Peyer's patch (tissue), 4 donors: ENCODE data around the gene C1orf50. TPM values are rescaled to one million over a fixed set of nuclear protein-coding genes. Genes with fewer than 3 reads are reported as not detected.
A peak's percentile ranks its signal among the peaks of the same experiment; 100 is the strongest.

ENCODE experiments used
- DNase-seq, 3 donors: peaks; one replicate each; pipeline ENCODE4 v3.0.0-alpha.2; 2017 to 2019
- H3K27ac ChIP-seq, 4 donors: fragments of 200-600 bp; sonication (generic); one replicate each; pipeline ENCODE4 v1.5.1; 2016 to 2019
- H3K27me3 ChIP-seq, 2 donors: fragments of 200-600 bp; sonication (generic); one replicate each; pipeline ENCODE4 v1.5.1; 2019
- H3K36me3 ChIP-seq, 3 donors: fragments of 200-600 bp; sonication (generic); one replicate each; pipeline ENCODE4 v1.5.1; 2016 to 2019
- H3K4me1 ChIP-seq, 4 donors: fragments of 200-600 bp; sonication (generic); one replicate each; pipeline ENCODE4 v1.5.1; 2016 to 2019
- H3K4me3 ChIP-seq, 4 donors: fragments of 200-600 bp; sonication (generic); 1 replicate in 3 of 4; 2 replicates in 1 of 4; pipeline ENCODE4 v1.5.1; 2016 to 2019; ENCODE audit warnings: mild to moderate bottlenecking in 1 of 4
- H3K9me3 ChIP-seq, 4 donors: fragments of 200-600 bp; sonication (generic); one replicate each; pipeline ENCODE4 v1.5.1; 2016 to 2019; ENCODE audit warnings: mild to moderate bottlenecking in 1 of 4
- CTCF ChIP-seq, 6 experiments: fragments of 450-650 bp in 4 of 6; fragments of 200-600 bp in 2 of 6; sonication (generic) in 1 of 6; IDR thresholded peaks; one replicate each; pipeline ENCODE4 v1.5.1; 2017 to 2019; ENCODE audit warnings: antibody characterized with exemption in 6 of 6, mild to moderate bottlenecking in 3 of 6, moderate library complexity in 1 of 6
- POLR2A ChIP-seq, 2 donors: fragments of 450-650 bp; IDR thresholded peaks; one replicate each; pipeline ENCODE4 v1.5.1; 2017; ENCODE audit warnings: antibody characterized with exemption in 2 of 2, mild to moderate bottlenecking in 2 of 2, moderate library complexity in 2 of 2
- total RNA-seq, 4 donors: library from RNA; depleted of rRNA; stranded (reverse); fragments of >200 nt; gene quantifications; one replicate each; pipeline ENCODE4 v1.1.0, GENCODE V29; 2016

The C1orf50 gene
- total RNA-seq, 4 donors from 2014 or later: 1.7 to 11.6 (median 4.4) TPM

GRCh38 chr1:42762269-42762668, 4.8 kb upstream of the C1orf50 start:
- Histone ChIP-seq H3K36me3 (peaks cover 0 to 38% (median 0%) of the 10 kb centered on the region in 3 donors), H3K4me1 (peaks cover 0 to 16% (median 3%) of the 10 kb centered on the region in 4 donors), H3K27ac (no peak overlapping the region), H3K9me3 (no peaks in the 10 kb centered on the region), H3K4me3 (no peak overlapping the region), H3K27me3 (no peaks in the 10 kb centered on the region)
- no peak for TF ChIP-seq POLR2A (IDR thresholded peaks at IDR 0.05)
- no peak for TF ChIP-seq CTCF (IDR thresholded peaks at IDR 0.05)
- no peak for DNase-seq

- Histone ChIP-seq H3K4me1 (peaks cover 0 to 33% (median 3%) of the 10 kb centered on the region in 4 donors), H3K36me3 (peaks cover 0 to 11% (median 0%) of the 10 kb centered on the region in 3 donors), H3K4me3 (peak overlapping the region in 3 of 4 donors; percentile 72 to 99 (median 91)), H3K27me3 (no peaks in the 10 kb centered on the region), H3K9me3 (no peaks in the 10 kb centered on the region), H3K27ac (peak overlapping the region in 2 of 4 donors; percentile 84 to 92)
- DNase-seq: no peak
- TF ChIP-seq CTCF (IDR thresholded peaks at IDR 0.05): no peak
- TF ChIP-seq POLR2A (IDR thresholded peaks at IDR 0.05): no peak
These were observed 1.8 kb upstream of the C1orf50 start for GRCh38 chr1:42765269-42765668.

GRCh38 chr1:42765832-42766740, 963 bp upstream of the C1orf50 start:
- peak overlapping the region; percentile 72 to 99 (median 93) for H3K4me3 ChIP-seq
- DNase-seq: peak in 2 of 3 donors; percentile 18 to 51
- H3K36me3 ChIP-seq: peaks cover 0 to 6% (median 0%) of the 10 kb centered on the region in 3 donors
- no peaks in the 10 kb centered on the region for H3K27me3 ChIP-seq
- no peak for TF ChIP-seq POLR2A (IDR thresholded peaks at IDR 0.05)
- TF ChIP-seq CTCF (IDR thresholded peaks at IDR 0.05): peak in 5 of 6 experiments; percentile 4 to 31 (median 23)
- H3K9me3 ChIP-seq: no peaks in the 10 kb centered on the region
- H3K27ac ChIP-seq: peak overlapping the region; percentile 81 to 92 (median 88)
- H3K4me1 ChIP-seq: peaks cover 0 to 33% (median 3%) of the 10 kb centered on the region in 4 donors

- no peaks in the 10 kb centered on the region for H3K27me3 ChIP-seq
- no peaks in the 10 kb centered on the region for H3K9me3 ChIP-seq
- DNase-seq: no peak
- peaks cover 0 to 33% (median 3%) of the 10 kb centered on the region in 4 donors for H3K4me1 ChIP-seq
- H3K4me3 ChIP-seq: peak overlapping the region; percentile 72 to 99 (median 93)
- H3K27ac ChIP-seq: peak overlapping the region; percentile 80 to 92 (median 90)
- TF ChIP-seq CTCF (IDR thresholded peaks at IDR 0.05) (no peak), POLR2A (IDR thresholded peaks at IDR 0.05) (no peak)
- no peaks in the 10 kb centered on the region for H3K36me3 ChIP-seq
These were observed 506 bp downstream of the C1orf50 start for GRCh38 chr1:42767510-42768000.

GRCh38 chr1:42768172-42768571, 1.1 kb downstream of the C1orf50 start:
- no peak for TF ChIP-seq CTCF (IDR thresholded peaks at IDR 0.05)
- no peak for TF ChIP-seq POLR2A (IDR thresholded peaks at IDR 0.05)
- no peak overlapping the region for H3K27ac ChIP-seq
- peaks cover 0 to 33% (median 3%) of the 10 kb centered on the region in 4 donors for H3K4me1 ChIP-seq
- no peaks in the 10 kb centered on the region for H3K9me3 ChIP-seq
- no peaks in the 10 kb centered on the region for H3K36me3 ChIP-seq
- peak overlapping the region; percentile 72 to 99 (median 93) for H3K4me3 ChIP-seq
- H3K27me3 ChIP-seq: no peaks in the 10 kb centered on the region
- DNase-seq: no peak
